Duodenal mucosa (tissue), 2 donors: Measurements from ENCODE around the gene GRID2.

Experiments
- H3K27ac ChIP-seq: one replicate; pipeline ENCODE4 v1.7.0; 2013; ENCODE audit warnings: low read depth, low read length
- H3K27me3 ChIP-seq, 2 donors: one replicate each; pipeline ENCODE4 v1.7.0; 2013; ENCODE audit warnings: low read length in 2 of 2, control low read depth in 1 of 2; ENCODE audit not compliant: insufficient read depth in 2 of 2, control insufficient read depth in 1 of 2
- H3K36me3 ChIP-seq, 2 donors: one replicate each; pipeline ENCODE4 v1.7.0; 2013; ENCODE audit warnings: low read length in 2 of 2, control low read depth in 1 of 2; ENCODE audit not compliant: insufficient read depth in 2 of 2, control insufficient read depth in 1 of 2
- H3K4me1 ChIP-seq, 2 donors: one replicate each; pipeline ENCODE4 v1.7.0; 2013; ENCODE audit warnings: low read length in 2 of 2, control low read depth in 1 of 2; ENCODE audit not compliant: insufficient read depth in 2 of 2, control insufficient read depth in 1 of 2
- H3K4me3 ChIP-seq, 2 donors: one replicate each; pipeline ENCODE4 v1.7.0; 2013; ENCODE audit warnings: low read length in 2 of 2, low read depth in 1 of 2
- H3K9ac ChIP-seq, 2 donors: one replicate each; pipeline ENCODE4 v1.7.0; 2013; ENCODE audit warnings: low read length in 2 of 2, low read depth in 1 of 2
- H3K9me3 ChIP-seq, 2 donors: one replicate each; pipeline ENCODE4 v1.7.0; 2013; ENCODE audit warnings: low read length in 2 of 2, control low read depth in 1 of 2; ENCODE audit not compliant: control insufficient read depth in 1 of 2

The GRID2 gene

GRCh38 chr4:93740890-93741289, 1437.1 kb downstream of the GRID2 start:
- Histone ChIP-seq H3K4me3 (no peak overlapping the region), H3K36me3 (no peaks in the 10 kb centered on the region), H3K9me3 (no peaks in the 10 kb centered on the region), H3K4me1 (peaks cover 6 to 11% of the 10 kb centered on the region in 2 donors), H3K27me3 (no peaks in the 10 kb centered on the region), H3K27ac (no peak overlapping the region), H3K9ac (no peak overlapping the region)

GRCh38 chr4:93743022-93743421, 1439.3 kb downstream of the GRID2 start:
- peaks cover 7 to 22% of the 10 kb centered on the region in 2 donors for H3K4me1 ChIP-seq
- H3K36me3 ChIP-seq = no peaks in the 10 kb centered on the region
- H3K9ac ChIP-seq = no peak overlapping the region
- H3K27me3 ChIP-seq = no peaks in the 10 kb centered on the region
- no peak overlapping the region for H3K27ac ChIP-seq
- no peaks in the 10 kb centered on the region for H3K9me3 ChIP-seq
- no peak overlapping the region for H3K4me3 ChIP-seq

- no peak overlapping the region for H3K4me3 ChIP-seq
- H3K9me3 ChIP-seq = no peaks in the 10 kb centered on the region
- no peak overlapping the region for H3K27ac ChIP-seq
- peaks cover 7 to 22% of the 10 kb centered on the region in 2 donors for H3K4me1 ChIP-seq
- H3K27me3 ChIP-seq = no peaks in the 10 kb centered on the region
- no peaks in the 10 kb centered on the region for H3K36me3 ChIP-seq
- no peak overlapping the region for H3K9ac ChIP-seq
Observed at GRCh38 chr4:93743635-93744034, 1439.9 kb downstream of the GRID2 start.

- no peak overlapping the region for H3K9ac ChIP-seq
- no peaks in the 10 kb centered on the region for H3K9me3 ChIP-seq
- H3K36me3 ChIP-seq = no peaks in the 10 kb centered on the region
- H3K4me1 ChIP-seq = peaks cover 7 to 31% of the 10 kb centered on the region in 2 donors
- H3K27ac ChIP-seq = no peak overlapping the region
- no peaks in the 10 kb centered on the region for H3K27me3 ChIP-seq
- no peak overlapping the region for H3K4me3 ChIP-seq
Observed at GRCh38 chr4:93744961-93745360, 1441.2 kb downstream of the GRID2 start.

GRCh38 chr4:93746031-93746430, 1442.3 kb downstream of the GRID2 start:
- H3K27me3 ChIP-seq = no peaks in the 10 kb centered on the region
- no peak overlapping the region for H3K9ac ChIP-seq
- H3K36me3 ChIP-seq = no peaks in the 10 kb centered on the region
- H3K4me3 ChIP-seq = no peak overlapping the region
- no peak overlapping the region for H3K27ac ChIP-seq
- H3K4me1 ChIP-seq = peaks cover 7 to 31% of the 10 kb centered on the region in 2 donors
- H3K9me3 ChIP-seq = no peaks in the 10 kb centered on the region

GRCh38 chr4:93747220-93747619, 1443.5 kb downstream of the GRID2 start:
- peaks cover 7 to 31% of the 10 kb centered on the region in 2 donors for H3K4me1 ChIP-seq
- no peak overlapping the region for H3K4me3 ChIP-seq
- no peak overlapping the region for H3K27ac ChIP-seq
- no peaks in the 10 kb centered on the region for H3K36me3 ChIP-seq
- H3K9ac ChIP-seq = no peak overlapping the region
- H3K9me3 ChIP-seq = no peaks in the 10 kb centered on the region
- H3K27me3 ChIP-seq = no peaks in the 10 kb centered on the region

- Histone ChIP-seq H3K27me3 (no peaks in the 10 kb centered on the region), H3K27ac (no peak overlapping the region), H3K9me3 (no peaks in the 10 kb centered on the region), H3K4me3 (no peak overlapping the region), H3K9ac (no peak overlapping the region), H3K4me1 (peaks cover 7 to 31% of the 10 kb centered on the region in 2 donors), H3K36me3 (no peaks in the 10 kb centered on the region)
Observed at GRCh38 chr4:93748373-93749291, 1444.9 kb downstream of the GRID2 start.

GRCh38 chr4:93749292-93749761, 1445.6 kb downstream of the GRID2 start:
- H3K36me3 ChIP-seq = no peaks in the 10 kb centered on the region

GRCh38 chr4:93751411-93751810, 1447.6 kb downstream of the GRID2 start:
- Histone ChIP-seq H3K4me3 (no peak overlapping the region), H3K27ac (no peak overlapping the region), H3K36me3 (no peaks in the 10 kb centered on the region), H3K4me1 (peaks cover 0 to 15% of the 10 kb centered on the region in 2 donors), H3K9me3 (no peaks in the 10 kb centered on the region), H3K27me3 (no peaks in the 10 kb centered on the region), H3K9ac (no peak overlapping the region)

More at GRCh38 chr4:93749292-93749761, 1445.6 kb downstream of the GRID2 start:
- Histone ChIP-seq H3K4me3 (no peak overlapping the region), H3K9me3 (no peaks in the 10 kb centered on the region), H3K9ac (no peak overlapping the region), H3K27ac (no peak overlapping the region), H3K4me1 (peaks cover 7 to 31% of the 10 kb centered on the region in 2 donors), H3K27me3 (no peaks in the 10 kb centered on the region)

- Histone ChIP-seq H3K9me3 (no peaks in the 10 kb centered on the region), H3K36me3 (no peaks in the 10 kb centered on the region), H3K27me3 (no peaks in the 10 kb centered on the region)
Observed at GRCh38 chr4:93756101-93756500, 1452.3 kb downstream of the GRID2 start.

More at GRCh38 chr4:93756101-93756500, 1452.3 kb downstream of the GRID2 start:
- Histone ChIP-seq H3K9ac (no peak overlapping the region), H3K4me3 (no peak overlapping the region), H3K4me1 (peaks cover 0 to 23% of the 10 kb centered on the region in 2 donors), H3K27ac (no peak overlapping the region)
